GM19023 (cell line): ENCODE results near the gene UBXN7.
"Not testable (repeated sequence)": the region's sequence is repeated elsewhere in the genome, so short reads cannot be mapped to it uniquely, and the experiment has no call there.

Experiments
- ATAC-seq: cut with Tn5 transposase; IDR thresholded peaks from one replicate; pipeline ENCODE4 v1.9.1; 2021; ENCODE audit warnings: mild to moderate bottlenecking, moderate library complexity; ENCODE audit not compliant: unreplicated experiment

Gene UBXN7

GRCh38 chr3:196357905-196358304 lies 74.3 kb downstream of the UBXN7 start:
- no peak for ATAC-seq

DNA sequence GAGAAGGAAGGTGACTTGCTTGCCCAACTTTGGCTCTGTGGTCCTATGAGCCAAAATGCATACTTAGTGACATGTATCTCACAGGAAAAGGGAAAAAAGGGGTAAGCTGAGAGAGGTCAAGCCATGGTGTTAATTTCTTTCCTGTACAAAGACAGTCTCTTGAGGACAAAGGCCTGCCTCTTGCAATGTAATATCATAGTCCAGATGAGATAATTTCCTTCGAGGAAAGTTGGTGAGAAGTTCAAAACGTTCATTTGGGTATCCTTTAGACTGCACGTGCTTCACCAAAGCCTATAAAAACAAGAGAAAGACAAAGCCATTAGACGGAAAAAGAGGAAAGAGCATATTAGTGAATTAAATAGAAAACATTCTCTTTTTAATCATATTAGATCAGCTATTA lies 75.7 kb downstream of the UBXN7 start:
- no peak for ATAC-seq

- no peak for ATAC-seq
Measured at GRCh38 chr3:196355668-196356067, 76.6 kb downstream of the UBXN7 start.

- ATAC-seq, result no peak
Measured at GRCh38 chr3:196354132-196354531, 78.1 kb downstream of the UBXN7 start.

DNA sequence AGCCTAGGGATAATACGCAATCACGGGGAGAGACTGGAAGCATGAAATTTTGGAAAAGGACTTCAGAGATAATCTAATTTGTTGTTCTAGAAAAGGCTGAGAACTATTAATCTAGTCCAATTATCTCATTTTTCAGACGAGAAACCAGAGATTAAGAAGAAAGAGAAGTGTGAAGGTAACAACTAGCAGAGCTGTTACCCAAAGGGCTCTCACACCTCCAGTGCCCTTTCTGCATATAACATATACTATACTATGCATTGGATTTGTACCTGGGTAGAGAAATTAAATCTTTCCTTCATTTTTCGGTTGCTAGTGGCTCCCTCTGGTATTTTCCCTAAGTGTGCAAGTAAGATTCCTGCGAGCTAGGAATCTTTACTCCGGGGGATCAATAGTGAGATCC lies 80.7 kb downstream of the UBXN7 start:
- no peak for ATAC-seq

DNA sequence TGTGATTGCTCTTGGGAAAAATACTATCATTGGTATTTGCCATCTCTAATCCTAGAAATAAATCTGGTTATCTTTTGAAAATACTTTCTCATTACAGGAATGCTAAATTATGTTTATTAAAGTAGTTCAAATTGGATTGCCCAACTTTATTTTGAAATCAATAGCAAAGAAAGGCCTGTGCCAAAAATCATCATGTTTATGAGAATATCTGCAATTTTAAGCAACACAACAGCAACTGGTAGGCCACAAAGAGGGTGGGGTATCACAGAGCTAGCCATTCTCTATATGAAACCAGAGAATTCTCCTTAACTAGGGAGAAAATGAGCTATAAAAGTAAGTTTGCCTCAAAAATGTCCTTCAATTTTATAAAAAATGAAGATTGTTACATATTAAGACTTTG lies 82.2 kb downstream of the UBXN7 start:
- no peak for ATAC-seq

GRCh38 chr3:196348698-196349097 lies 83.5 kb downstream of the UBXN7 start:
- ATAC-seq, result no peak

DNA sequence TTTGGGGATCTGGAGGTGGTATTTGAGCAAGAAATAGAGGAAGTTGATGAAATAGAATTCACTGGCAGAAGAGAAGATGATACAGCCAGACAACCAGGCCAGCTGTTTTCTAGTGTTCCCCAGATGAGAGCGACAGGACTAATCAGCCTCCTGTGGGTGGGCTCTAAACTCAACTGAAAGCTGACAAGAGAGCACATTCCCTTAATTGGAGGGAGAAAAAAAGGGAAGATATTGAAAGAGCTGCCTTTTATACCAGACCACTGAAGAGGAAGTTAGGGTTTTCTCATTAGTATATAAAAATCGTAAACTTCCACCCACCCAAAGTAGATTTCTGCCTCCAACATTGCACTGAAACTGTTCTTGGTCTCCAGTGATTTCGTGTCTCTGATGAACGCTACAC lies 87.6 kb downstream of the UBXN7 start:
- no peak for ATAC-seq

- ATAC-seq, result not testable (repeated sequence)
Measured at GRCh38 chr3:196343917-196344316, 88.3 kb downstream of the UBXN7 start.

- ATAC-seq, result no peak
Measured at GRCh38 chr3:196341137-196341536, 91.1 kb downstream of the UBXN7 start.

DNA sequence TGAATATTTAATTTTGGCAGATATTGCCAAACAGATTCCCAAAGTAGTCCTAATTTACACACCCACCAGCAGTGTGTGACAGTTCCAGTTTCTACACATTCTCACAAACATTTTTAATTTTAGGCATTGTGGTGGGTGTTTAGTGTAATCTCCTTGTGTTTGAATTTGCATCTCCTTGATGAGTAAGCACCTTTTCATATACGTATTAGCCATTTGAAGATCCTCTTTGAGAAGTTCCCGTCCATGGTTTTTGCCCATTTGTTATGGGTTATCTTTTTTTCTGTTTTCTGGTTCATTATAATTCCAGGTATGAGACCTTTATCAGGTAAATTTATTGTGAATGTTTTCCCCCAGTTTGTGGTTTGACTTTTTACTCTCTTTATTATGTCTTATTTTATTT lies 91.8 kb downstream of the UBXN7 start:
- ATAC-seq, result no peak

DNA sequence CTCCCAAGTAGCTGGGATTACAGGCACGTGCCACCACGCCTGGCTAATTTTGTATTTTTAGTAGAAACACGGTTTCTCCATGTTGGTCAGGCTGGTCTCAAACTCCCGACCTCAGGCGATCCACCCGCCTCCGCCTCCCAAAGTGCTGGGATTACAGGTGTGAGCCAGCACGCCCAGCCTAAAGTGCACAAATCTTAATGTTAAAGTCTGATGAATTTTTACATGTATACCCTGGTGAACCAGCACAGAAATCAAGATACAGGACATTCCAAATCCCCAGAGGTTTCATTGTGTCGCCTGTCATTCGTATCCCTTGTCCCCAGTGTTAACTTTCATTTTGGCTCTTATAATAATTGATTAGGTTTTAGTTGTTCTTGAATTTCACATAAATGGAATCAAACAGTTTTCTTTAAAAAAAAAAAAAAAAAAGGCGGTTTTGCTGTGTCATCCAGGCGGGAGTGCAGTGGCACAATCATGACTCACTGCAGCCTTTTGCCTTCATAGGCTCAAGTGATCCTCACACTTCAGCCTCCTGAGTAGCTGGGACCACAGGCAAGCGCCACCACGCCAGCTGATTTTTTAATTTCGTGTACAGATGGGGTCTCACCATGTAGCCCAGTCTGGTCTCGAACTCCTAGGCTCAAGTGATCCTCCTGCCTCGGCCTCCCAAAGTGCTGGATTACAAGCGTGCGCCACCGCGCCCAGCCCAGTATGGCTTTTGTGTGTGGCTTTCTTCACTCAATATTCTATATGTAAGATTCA lies 92.6 kb downstream of the UBXN7 start:
- no peak for ATAC-seq

DNA sequence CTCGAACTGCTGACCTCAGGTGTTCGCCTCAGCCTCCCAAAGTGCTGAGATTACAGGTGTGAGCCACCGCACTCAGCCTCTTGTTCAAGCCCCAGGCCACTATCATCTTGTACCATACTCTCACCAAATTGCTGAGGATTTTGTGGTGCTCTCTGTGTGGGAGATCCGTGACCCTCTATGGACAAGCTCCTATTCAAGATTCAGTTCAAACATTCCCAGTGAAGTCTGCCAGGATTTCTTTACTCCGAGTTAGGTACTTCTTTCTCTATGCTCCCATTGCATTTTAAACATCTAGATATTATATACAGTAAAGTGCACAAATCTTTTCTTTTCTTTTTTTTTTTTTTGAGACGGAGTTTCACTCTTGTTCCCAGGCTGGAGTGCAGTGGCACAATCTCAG lies 93.2 kb downstream of the UBXN7 start:
- ATAC-seq, result no peak

- ATAC-seq, result no peak
Measured at GRCh38 chr3:196336319-196337145, 95.7 kb downstream of the UBXN7 start.

- ATAC-seq, result no peak
Measured at GRCh38 chr3:196335503-196335948, 96.7 kb downstream of the UBXN7 start.

- ATAC-seq, result no peak
Measured at GRCh38 chr3:196334982-196335381, 97.2 kb downstream of the UBXN7 start.

DNA sequence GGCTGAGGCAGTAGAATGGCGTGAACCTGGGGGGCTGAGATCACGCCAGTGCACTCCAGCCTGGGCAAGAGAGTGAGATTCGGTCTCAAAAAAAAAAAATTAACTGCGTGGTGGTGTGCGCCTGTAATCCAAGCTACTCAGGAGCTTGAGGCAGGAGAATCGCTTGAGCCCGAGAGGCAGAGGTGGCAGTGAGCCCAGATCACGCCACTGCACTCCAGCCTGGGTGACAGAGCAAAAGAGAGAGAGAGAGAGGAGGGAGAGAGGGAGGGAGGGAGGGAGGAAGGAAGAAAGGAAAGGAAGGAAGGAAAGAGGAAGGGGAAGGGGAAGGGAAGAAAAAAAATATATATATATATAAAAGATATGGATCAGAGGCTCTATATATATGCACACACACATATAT lies 100.1 kb downstream of the UBXN7 start:
- no peak for ATAC-seq

DNA sequence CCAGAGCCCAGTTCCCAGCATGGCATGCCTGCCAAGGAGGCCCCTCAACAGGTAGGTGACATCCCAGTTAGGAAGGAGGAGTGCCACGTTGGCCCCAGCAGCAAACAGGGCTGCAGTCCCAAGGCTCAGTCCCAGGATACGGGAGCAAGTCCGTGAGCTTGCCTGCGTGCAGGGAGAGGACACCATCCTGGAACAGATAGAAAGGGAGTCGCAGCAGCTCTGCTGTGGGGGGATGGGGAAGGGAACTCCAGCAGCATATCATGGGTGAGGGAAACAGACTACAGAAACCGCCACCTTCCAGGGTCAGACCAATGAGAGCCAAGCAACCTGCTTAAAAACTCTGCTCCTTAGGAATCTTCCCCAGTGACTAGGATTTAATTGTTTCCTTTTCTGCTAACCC lies 104.8 kb downstream of the UBXN7 start:
- ATAC-seq, result no peak

DNA sequence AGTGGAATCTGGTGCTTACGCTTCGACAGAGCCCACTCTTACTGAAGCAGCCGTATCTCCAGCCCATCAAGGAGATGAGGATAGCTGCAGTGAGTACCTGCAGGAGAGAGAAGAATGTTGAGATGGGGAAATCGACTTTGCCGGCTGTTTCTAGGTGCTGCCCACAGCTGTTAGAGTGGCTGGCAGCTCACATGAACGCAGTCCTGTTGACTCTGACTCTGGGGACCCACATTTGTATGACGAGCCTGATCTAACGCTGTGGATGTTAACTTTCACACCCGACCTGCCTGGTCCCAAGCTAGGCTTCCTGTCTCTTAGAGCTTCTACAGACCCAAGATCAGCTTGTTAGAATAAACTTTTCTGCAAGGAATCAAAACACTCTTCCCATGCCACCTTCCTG lies 105.3 kb downstream of the UBXN7 start:
- no peak for ATAC-seq

DNA sequence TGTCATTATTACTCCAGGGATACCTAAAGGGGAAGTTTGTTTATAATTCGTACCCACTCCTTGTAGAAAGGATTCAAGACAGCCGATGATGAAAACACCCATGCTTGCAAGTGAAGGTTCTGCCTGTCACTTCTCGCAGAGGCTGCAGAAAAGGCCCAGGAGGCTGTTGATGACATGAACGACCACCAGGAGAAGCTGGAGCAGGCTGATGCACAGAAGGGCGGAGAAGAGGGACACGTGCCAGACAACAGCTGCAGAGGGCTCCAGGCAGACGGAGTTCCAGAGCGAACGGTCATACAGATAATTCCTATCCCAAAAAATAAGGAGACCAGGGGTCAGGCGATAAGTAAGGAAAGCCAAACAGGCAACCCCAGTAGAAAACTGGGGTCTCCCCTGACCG lies 108.5 kb downstream of the UBXN7 start:
- ATAC-seq, result no peak

- ATAC-seq, result no peak
Measured at GRCh38 chr3:196323016-196323415, 109.2 kb downstream of the UBXN7 start.

DNA sequence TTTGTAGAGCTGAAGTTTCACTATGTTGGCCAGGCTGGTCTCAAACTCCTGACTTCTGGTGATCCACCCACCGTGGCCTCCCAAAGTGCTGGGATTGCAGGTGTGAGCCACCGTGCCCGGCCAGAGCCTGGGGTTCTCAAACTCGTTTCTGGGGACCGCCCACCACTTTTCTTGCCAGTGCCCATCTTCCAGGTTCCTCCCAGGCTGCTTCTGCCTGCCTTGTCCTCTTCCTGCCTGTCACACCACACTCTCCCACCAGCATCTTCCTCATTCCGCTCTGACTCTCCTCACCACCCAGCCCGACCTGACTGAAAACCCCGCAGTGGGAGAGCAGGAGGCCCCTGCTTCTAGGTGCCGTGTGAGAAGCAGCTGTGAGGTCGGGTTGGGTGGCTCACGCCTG lies 111.1 kb downstream of the UBXN7 start:
- no peak for ATAC-seq
